GM18873 (cell line): ENCODE results near the gene KRT81.
"Not testable (repeated sequence)": the region's sequence is repeated elsewhere in the genome, so short reads cannot be mapped to it uniquely, and the experiment has no call there.

ENCODE experiments used
- ATAC-seq: cut with Tn5 transposase; IDR thresholded peaks from one replicate; pipeline ENCODE4 v1.9.1; 2021; ENCODE audit warnings: mild to moderate bottlenecking, moderate library complexity, moderate number of reproducible peaks; ENCODE audit not compliant: unreplicated experiment, low FRiP score

The KRT81 gene

GRCh38 chr12:52245259-52245961, 45.9 kb downstream of the KRT81 start:
- ATAC-seq = no peak

GRCh38 chr12:52244615-52244994, 46.7 kb downstream of the KRT81 start:
- ATAC-seq = no peak

GRCh38 chr12:52243856-52244614, 47.3 kb downstream of the KRT81 start:
- ATAC-seq = peak; percentile 86

GRCh38 chr12:52243259-52243855, 48.0 kb downstream of the KRT81 start:
- no peak for ATAC-seq

- no peak for ATAC-seq
Measured at GRCh38 chr12:52242442-52243258, 48.7 kb downstream of the KRT81 start.

- ATAC-seq = no peak
Measured at GRCh38 chr12:52241205-52241842, 50.0 kb downstream of the KRT81 start.

- not testable (repeated sequence) for ATAC-seq
Measured at GRCh38 chr12:52240247-52240646, 51.1 kb downstream of the KRT81 start.

- ATAC-seq = no peak
Measured at GRCh38 chr12:52239767-52240166, 51.6 kb downstream of the KRT81 start.

GRCh38 chr12:52238916-52239646, 52.3 kb downstream of the KRT81 start:
- no peak for ATAC-seq

- ATAC-seq = no peak
Measured at GRCh38 chr12:52238207-52238840, 53.0 kb downstream of the KRT81 start.

- no peak for ATAC-seq
Measured at GRCh38 chr12:52236386-52237050, 54.8 kb downstream of the KRT81 start.
